ENCODE data around the gene WDR37. TPM values are rescaled to one million over a fixed set of nuclear protein-coding genes. Genes with fewer than 3 reads are reported as not detected.

The WDR37 gene
- total and polyA plus RNA-seq, 12 donors: 15.8 to 32.7 (median 23.3) TPM

GRCh38 chr10:1149793-1150637 lies 93.8 kb downstream of the WDR37 start:
- Histone ChIP-seq H3K27ac (no peak overlapping the region), H3K4me1 (replicated peaks in 1 of 2) (no peaks in the 10 kb centered on the region), H3K4me3 (no peak overlapping the region), H3K9me3 (replicated peaks in 1 of 3) (peaks cover 0 to 8% (median 0%) of the 10 kb centered on the region in 3 donors), H3K36me3 (replicated peaks in 1 of 2) (no peaks in the 10 kb centered on the region), H3K27me3 (no peaks in the 10 kb centered on the region)
- intact Hi-C loops (cut with DNase I): no loop called here
- 49 to 72% (median 57%) methylated on average over 18 to 23 of the region's 23 CpGs for WGBS, 4 donors
- DNase-seq: peak in 3 of 7 donors; percentile 31 to 70 (median 49)
- no peak for TF ChIP-seq POLR2A (IDR thresholded peaks at IDR 0.05)
- no peak for TF ChIP-seq CTCF (IDR thresholded peaks at IDR 0.05)

- peaks cover 0 to 7% (median 0%) of the 10 kb centered on the region in 3 donors for H3K9me3 ChIP-seq (replicated peaks in 1 of 3)
- TF ChIP-seq CTCF (IDR thresholded peaks at IDR 0.05) (no peak), POLR2A (IDR thresholded peaks at IDR 0.05) (no peak)
- no peak overlapping the region for H3K27ac ChIP-seq
- no peaks in the 10 kb centered on the region for H3K4me1 ChIP-seq (replicated peaks in 1 of 2)
- WGBS, 4 donors: 82 to 91% (median 85%) methylated on average over 13 of the region's 13 CpGs
- no peak overlapping the region for H3K4me3 ChIP-seq
- H3K36me3 ChIP-seq (replicated peaks in 1 of 2): no peaks in the 10 kb centered on the region
- DNase-seq: peak in 1 of 7 donors; percentile 23
- intact Hi-C loops (cut with DNase I): no loop called here
- H3K27me3 ChIP-seq: no peaks in the 10 kb centered on the region
These were observed 94.4 kb downstream of the WDR37 start for GRCh38 chr10:1150638-1150955.

- WGBS, 4 donors: 81 to 90% (median 85%) methylated on average over 11 to 15 of the region's 15 CpGs
- peak in 1 of 7 donors; percentile 30 for DNase-seq
- intact Hi-C loops (cut with DNase I): no loop called here
- Histone ChIP-seq H3K36me3 (replicated peaks in 1 of 2) (no peaks in the 10 kb centered on the region), H3K27me3 (no peaks in the 10 kb centered on the region), H3K4me1 (replicated peaks in 1 of 2) (no peaks in the 10 kb centered on the region), H3K4me3 (no peak overlapping the region), H3K27ac (no peak overlapping the region), H3K9me3 (replicated peaks in 1 of 3) (no peaks in the 10 kb centered on the region)
- no peak for TF ChIP-seq CTCF (IDR thresholded peaks at IDR 0.05)
- no peak for TF ChIP-seq POLR2A (IDR thresholded peaks at IDR 0.05)
These were observed 95.2 kb downstream of the WDR37 start for GRCh38 chr10:1151076-1152033.
